Measurements from ENCODE around the gene NOTCH3. TPM values are rescaled to one million over a fixed set of nuclear protein-coding genes. Genes with fewer than 3 reads are reported as not detected.
A peak's percentile ranks its signal among the peaks of the same experiment; 100 is the strongest.

The NOTCH3 gene
- total and polyA plus RNA-seq, 2 experiments from 2014 or later: 25.2 to 34.8 TPM

- Histone ChIP-seq H4K20me1 (ENCODE audit: insufficient read depth, poor library complexity, severe bottlenecking) (no peaks in the 10 kb centered on the region), H3K36me3 (replicated peaks; ENCODE audit: insufficient read depth, low read depth) (no peaks in the 10 kb centered on the region), H2AFZ (no peak overlapping the region), H3K27ac (no peak overlapping the region), H3K4me3 (no peak overlapping the region), H3K9me3 (ENCODE audit: low read depth) (no peaks in the 10 kb centered on the region), H3K4me1 (ENCODE audit: insufficient read depth) (no peaks in the 10 kb centered on the region), H3K79me2 (no peaks in the 10 kb centered on the region), H3K4me2 (no peak overlapping the region), H3K9me2 (replicated peaks; ENCODE audit: insufficient read depth) (no peaks in the 10 kb centered on the region), H3K27me3 (no peaks in the 10 kb centered on the region)
- WGBS (ENCODE audit: low lambda C conversion rate, missing lambda C conversion rate): 92% methylated on average over 12 of the region's 12 CpGs
- DNase-seq (ENCODE audit: low spot score): no peak
- TF ChIP-seq EZH2phosphoT487 (IDR thresholded peaks at IDR 0.05; ENCODE audit: low read depth, severe bottlenecking, unreplicated experiment) (no peak), EZH2 (IDR thresholded peaks at IDR 0.05; ENCODE audit: borderline replicate concordance) (no peak), CTCF (IDR thresholded peaks at IDR 0.05; ENCODE audit: poor library complexity) (no peak)
These were observed 11.9 kb upstream of the NOTCH3 start for GRCh38 chr19:15212711-15213110.

- no peaks in the 10 kb centered on the region for H3K4me1 ChIP-seq (ENCODE audit: insufficient read depth)
- no peak overlapping the region for H3K4me2 ChIP-seq
- no peaks in the 10 kb centered on the region for H3K27me3 ChIP-seq
- no peaks in the 10 kb centered on the region for H3K79me2 ChIP-seq
- H3K36me3 ChIP-seq (replicated peaks; ENCODE audit: insufficient read depth, low read depth): no peaks in the 10 kb centered on the region
- no peaks in the 10 kb centered on the region for H4K20me1 ChIP-seq (ENCODE audit: insufficient read depth, poor library complexity, severe bottlenecking)
- H3K9me2 ChIP-seq (replicated peaks; ENCODE audit: insufficient read depth): no peaks in the 10 kb centered on the region
- H2AFZ ChIP-seq: no peak overlapping the region
- H3K9me3 ChIP-seq (ENCODE audit: low read depth): no peaks in the 10 kb centered on the region
- TF ChIP-seq CTCF (IDR thresholded peaks at IDR 0.05; ENCODE audit: poor library complexity): no peak
- TF ChIP-seq EZH2 (IDR thresholded peaks at IDR 0.05; ENCODE audit: borderline replicate concordance): no peak
- TF ChIP-seq EZH2phosphoT487 (IDR thresholded peaks at IDR 0.05; ENCODE audit: low read depth, severe bottlenecking, unreplicated experiment): no peak
- DNase-seq (ENCODE audit: low spot score): peak; percentile 40
- H3K27ac ChIP-seq: no peak overlapping the region
- no peak overlapping the region for H3K4me3 ChIP-seq
- WGBS (ENCODE audit: low lambda C conversion rate, missing lambda C conversion rate): 73% methylated on average over 5 of the region's 5 CpGs
These were observed 9.6 kb upstream of the NOTCH3 start for GRCh38 chr19:15210323-15210781.

GRCh38 chr19:15201374-15202023, 704 bp upstream of the NOTCH3 start:
- no peak for DNase-seq (ENCODE audit: low spot score)
- peaks cover 2% of the 10 kb centered on the region for H3K4me1 ChIP-seq (ENCODE audit: insufficient read depth)
- H3K9me2 ChIP-seq (replicated peaks; ENCODE audit: insufficient read depth): no peaks in the 10 kb centered on the region
- 90% methylated on average over 18 of the region's 18 CpGs for WGBS (ENCODE audit: low lambda C conversion rate, missing lambda C conversion rate)
- peaks cover 17% of the 10 kb centered on the region for H3K79me2 ChIP-seq
- H4K20me1 ChIP-seq (ENCODE audit: insufficient read depth, poor library complexity, severe bottlenecking): peaks cover 8% of the 10 kb centered on the region
- H3K9me3 ChIP-seq (ENCODE audit: low read depth): no peaks in the 10 kb centered on the region
- no peak overlapping the region for H3K27ac ChIP-seq
- H3K4me3 ChIP-seq: peak overlapping the region; percentile 49
- no peaks in the 10 kb centered on the region for H3K36me3 ChIP-seq (replicated peaks; ENCODE audit: insufficient read depth, low read depth)
- H3K4me2 ChIP-seq: peak overlapping the region; percentile 97
- H2AFZ ChIP-seq: peak overlapping the region; percentile 35
- TF ChIP-seq EZH2phosphoT487 (IDR thresholded peaks at IDR 0.05; ENCODE audit: low read depth, severe bottlenecking, unreplicated experiment) (no peak), CTCF (IDR thresholded peaks at IDR 0.05; ENCODE audit: poor library complexity) (no peak), EZH2 (IDR thresholded peaks at IDR 0.05; ENCODE audit: borderline replicate concordance) (no peak)
- H3K27me3 ChIP-seq: no peaks in the 10 kb centered on the region
